Putamen (tissue), 1 donor: ENCODE measurements around the gene P2RX3.
"Not testable (repeated sequence)": the region's sequence is repeated elsewhere in the genome, so short reads cannot be mapped to it uniquely, and the experiment has no call there.

Experiments
- DNase-seq: peaks from one replicate; pipeline ENCODE4 v3.0.0-alpha.2; 2016; ENCODE audit warnings: low spot score

Gene P2RX3

DNA sequence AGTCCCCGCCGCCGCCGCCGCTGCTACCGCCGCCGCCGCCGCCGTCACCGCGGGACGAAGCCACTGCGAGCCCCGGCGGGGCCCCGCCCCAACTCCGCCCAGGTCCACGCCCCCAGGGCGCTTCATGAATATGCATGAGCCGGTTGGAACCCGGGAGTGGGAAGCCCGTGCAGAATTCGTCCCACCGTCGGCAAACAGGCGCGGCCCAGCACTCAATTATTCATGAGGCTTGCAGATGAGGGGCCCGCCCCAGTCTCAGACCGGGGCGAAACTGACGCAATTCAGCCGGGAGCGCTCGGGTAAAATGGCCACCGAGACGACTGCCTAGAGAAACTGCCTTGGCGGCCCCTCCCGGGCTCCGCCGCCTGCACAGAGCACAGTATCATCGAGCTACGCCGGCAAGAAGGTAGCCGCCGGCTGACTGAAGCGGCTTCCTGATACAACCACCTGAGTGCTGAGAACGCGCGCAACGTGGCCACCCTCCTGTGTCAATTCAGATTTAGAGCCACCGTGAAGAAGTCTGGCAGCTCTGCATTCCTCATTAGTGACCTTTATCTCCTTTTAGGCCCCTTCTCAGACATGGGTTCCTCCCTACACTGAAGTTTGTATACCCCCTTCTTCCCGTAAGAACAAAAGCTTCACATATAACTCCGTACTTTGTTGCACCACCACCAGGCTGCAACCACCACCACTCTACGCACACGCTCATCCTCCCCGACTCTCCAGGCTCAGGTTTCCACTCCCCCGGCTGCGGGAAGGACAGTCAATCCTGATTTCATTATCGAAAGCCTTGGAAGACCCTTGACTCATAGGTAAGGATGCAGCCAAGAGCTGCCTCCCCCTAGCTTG is 13.0 kb upstream of the P2RX3 start, which contains the start of gene TNKS1BP1:
TNKS1BP1 (minus strand) TSS at position 67 of the 849 bp plus-strand sequence. CDS start 3,067 bp downstream, outside the sequence.
- DNase-seq, result peak; percentile 95

DNA sequence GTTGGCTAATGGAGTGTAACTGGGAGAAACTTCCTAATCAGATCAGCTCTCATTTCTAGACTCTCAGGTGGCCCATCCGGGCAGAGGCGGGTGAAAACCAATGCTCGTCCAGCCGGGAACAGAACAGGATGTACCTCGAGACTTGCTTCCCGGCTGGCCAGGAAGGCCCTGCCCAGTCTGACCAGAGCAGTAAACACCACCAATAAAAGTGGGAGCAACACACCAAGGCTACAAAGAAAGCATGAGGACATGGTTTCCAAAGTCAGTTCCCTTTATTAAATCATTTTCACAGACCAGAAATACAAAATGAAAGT is 12.5 kb upstream of the P2RX3 start:
- DNase-seq, result no peak

DNA sequence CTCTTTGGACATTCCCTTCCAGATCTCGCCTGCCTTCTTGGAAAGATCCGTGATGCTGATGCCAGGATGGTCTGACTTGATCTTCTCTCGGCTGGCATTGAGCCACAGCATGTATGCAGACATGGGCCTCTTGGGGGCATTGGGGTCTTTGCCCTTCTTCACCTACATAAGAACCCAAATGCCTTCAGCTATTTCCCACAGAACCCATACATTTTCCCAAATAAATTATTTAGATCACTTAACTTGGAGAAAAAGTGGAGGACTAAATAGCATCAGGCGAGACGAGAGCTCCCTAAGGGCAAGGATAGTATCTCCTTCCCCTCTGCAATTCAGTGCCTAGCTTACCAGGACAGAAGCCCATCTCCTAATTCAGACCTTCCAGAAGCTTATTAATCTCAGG is 10.4 kb upstream of the P2RX3 start:
- DNase-seq, result no peak

DNA sequence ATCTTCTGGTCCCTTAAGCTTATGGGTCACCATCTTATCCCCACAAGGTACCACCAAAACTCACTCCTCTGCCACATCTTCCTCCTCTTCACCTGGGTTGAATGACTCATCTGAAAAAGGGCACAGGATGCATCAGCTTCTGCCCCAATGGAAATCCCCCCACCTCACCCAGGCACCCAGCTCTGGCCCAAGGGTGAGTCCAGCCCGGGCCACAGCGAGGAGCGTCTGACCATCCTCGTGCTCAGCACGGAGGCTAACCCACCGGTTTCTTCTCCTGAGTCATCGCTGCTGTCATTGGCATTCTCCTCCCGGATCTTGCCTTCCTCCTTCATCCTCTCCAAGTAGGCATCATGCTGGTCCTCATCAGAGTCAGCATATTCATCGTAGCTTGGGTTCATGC is 8.1 kb upstream of the P2RX3 start:
- no peak for DNase-seq

DNA sequence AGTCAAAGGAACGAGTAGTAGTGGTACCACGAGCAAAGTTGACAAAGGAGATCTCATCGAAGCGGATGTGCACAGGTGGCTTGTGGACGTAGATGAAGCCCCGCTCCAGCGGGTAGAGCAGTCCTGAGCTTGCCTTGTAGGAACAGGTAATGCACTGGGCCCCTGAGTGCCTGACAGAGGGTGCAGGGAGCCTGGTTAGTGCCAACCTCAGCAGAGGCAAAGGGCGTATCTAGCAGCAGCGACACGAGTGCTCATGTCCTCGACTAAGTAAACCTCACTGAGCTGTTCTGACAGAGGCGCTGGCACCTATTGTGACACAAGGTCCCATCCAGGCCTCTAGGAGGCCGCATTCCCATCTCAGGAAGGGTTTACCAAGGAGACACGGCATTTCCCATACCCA is 6.4 kb upstream of the P2RX3 start:
- no peak for DNase-seq

DNA sequence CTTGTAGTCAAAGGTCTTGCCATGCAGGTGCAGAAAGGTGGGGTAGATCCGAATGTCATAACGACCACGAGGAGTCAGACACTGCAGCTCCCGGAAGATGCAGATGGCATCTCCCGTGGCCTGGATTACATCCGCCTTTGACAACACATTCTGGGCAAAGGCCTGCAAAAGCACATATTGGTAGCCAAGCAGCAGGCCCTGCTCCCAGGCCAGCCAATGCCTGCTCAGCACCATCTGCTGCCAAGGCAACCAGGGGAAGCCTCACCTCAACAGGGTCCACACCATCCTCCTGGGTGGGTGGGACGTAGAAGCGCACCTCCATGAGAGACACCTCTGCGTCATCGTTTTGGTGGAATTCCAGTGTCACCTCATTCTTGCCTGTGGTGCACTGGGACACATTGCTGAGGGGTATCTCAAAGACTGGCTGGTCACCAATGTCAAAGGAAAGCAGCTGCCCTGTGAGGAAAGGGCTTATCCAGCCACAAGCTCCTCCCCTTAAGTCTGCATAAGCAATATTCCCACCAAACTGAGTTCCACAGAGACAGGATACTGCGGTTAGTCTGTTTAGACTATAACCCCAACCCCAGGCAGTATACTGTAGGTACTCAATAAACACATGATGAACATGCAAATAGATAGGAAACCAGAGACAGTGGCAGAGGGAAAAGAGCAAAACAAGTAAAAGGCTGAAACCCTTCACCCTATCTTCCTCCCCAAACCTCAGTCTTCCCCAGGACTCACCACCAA is 5.3 kb upstream of the P2RX3 start:
- DNase-seq, result no peak

DNA sequence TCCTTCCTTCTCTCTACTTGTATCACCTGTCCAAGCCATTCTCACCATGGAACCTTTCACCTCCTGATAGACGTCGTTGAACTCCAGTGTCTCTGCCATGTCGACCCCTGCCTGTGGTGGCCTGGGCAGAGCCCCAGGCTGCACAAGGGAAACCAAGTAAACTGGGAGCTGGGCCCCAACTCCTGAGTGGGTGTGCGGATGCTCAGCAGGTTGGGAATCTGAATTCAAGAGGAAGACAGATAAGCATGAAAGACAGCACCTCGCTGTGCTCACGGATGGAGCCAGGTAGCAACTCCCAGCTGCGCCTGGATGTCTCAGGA is 3.2 kb upstream of the P2RX3 start:
- DNase-seq, result no peak

DNA sequence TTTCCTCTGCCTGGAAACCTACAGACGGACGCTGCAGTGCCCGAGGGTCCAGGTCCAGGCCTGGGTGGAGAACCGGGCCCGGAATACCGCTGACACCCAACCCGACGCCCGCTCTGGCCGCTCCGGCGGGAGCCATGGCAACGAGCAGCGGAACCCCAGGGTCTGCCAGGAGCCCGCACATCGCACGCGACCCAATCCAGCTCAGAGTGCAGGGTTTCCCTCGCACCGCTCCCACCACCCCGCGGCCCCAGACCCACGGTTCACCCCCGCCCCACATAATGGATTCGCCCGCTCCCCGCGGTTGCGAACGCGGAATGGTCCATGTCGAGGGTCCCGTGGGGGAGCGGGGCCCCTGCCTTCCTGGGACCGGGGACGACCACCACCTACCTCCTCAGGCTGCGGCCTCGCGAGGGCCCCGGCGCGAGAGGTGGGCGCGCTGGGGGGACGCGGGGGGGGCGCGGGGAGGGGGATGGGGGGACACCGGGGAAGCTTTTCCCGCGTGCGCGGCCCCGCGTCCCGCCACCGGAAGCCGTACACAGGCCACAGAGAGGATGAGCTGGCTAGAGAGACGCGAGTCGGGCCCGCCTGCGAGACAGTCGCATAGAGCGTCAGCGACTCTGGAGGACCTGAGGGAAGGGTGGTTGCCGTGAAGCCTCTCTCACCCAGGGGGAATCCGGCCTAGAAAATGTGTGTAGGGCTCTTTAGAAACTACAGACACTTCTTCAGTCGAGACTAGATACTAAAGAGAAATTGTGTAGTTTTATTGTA is 2.6 kb upstream of the P2RX3 start, which contains the start of gene SSRP1:
SSRP1 (minus strand) TSS at position 550 of the 768 bp plus-strand sequence. CDS start 771 bp downstream, outside the sequence.
- peak; percentile 90 for DNase-seq

DNA sequence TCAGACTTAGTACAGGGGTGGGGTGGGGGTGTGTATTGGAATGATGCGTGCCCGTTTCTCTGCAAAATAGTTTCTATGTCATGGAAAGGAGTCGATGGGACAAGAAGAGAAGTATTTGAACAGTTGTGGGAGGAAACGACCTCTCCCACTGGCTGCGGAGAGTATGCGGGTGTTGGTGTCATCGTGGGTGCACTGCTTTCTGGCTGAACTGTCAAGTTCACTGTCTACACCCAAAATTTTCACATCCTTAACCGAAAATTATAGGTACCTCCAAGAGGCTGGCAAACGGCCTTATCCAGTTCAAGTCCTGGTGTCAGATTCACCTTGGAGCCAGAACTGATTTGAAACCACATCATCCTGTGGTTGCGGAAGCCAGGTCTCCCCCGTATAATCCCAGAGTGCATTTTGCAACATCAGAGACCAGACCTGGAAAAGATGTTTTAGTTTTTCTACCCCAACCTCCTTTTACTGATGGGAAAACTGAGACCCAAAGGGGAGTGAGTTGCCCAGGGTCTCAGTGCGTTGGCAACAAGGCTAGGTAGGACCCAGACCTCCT is 2.0 kb upstream of the P2RX3 start:
- no peak for DNase-seq

DNA sequence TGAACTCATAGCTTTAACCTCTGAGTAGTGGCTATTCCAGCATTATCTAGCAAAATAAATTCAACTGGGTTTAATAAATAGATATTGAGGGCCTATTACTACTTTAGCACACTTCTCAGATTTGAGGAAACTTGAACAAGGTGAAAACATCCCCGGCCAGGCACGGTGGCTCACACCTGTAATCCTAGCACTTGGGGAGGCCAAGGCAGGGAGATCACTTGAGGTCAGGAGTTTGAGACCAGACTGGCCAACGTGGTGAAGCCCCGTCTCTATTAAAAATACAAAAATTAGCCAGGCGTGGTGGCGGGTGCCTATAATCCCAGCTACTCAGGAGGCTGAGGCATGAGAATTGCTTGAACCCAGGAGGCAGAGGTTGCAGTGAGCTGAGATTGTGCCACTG is 1.3 kb upstream of the P2RX3 start:
- not testable (repeated sequence) for DNase-seq

DNA sequence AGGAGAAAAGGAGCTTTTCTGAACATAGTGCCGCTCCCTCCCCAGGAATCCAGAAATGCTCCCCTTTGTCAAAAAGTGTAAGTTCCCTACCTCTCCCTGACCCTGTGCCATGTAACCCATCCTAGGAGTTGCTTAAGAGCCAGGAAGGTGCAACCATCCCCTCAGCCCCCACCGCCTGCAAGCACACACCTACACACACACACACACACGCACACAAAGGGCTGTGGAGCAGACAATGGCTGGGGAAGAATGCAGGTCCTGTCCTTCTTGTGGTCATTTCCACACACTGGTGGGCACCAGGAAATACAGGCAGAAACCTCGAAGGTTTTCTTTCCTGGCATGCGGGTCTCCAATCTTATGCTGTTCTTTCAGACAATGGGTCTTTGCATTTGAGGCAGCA is 1.2 kb downstream of the P2RX3 start:
- no peak for DNase-seq

DNA sequence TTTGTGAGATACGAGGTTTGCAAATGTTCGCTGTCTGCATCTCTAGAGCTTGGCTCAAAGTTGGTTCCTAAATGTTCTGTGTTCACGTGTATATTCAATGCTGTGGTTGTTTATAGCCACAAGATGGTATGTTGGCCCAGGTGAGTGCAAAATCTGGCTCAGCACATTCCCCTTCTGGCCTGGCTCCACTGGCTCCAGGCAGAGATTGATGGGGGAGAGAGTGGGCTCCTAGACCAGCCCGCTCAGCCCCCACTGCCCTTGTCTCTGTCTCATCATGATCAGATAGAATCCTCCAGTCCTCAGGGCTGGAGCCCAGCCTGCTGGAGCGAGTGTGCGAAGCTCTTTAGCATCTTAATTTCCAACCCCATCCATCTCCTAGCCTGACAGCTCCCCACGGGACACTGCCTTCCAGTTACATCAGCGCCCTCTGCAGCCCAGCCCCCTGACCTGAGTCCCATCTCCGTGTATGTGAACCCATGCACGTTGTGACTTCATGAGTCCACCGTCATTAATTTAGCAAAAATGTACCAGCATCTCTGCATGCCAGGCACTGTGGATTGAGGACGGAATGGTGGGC is 2.0 kb downstream of the P2RX3 start:
- DNase-seq, result no peak

DNA sequence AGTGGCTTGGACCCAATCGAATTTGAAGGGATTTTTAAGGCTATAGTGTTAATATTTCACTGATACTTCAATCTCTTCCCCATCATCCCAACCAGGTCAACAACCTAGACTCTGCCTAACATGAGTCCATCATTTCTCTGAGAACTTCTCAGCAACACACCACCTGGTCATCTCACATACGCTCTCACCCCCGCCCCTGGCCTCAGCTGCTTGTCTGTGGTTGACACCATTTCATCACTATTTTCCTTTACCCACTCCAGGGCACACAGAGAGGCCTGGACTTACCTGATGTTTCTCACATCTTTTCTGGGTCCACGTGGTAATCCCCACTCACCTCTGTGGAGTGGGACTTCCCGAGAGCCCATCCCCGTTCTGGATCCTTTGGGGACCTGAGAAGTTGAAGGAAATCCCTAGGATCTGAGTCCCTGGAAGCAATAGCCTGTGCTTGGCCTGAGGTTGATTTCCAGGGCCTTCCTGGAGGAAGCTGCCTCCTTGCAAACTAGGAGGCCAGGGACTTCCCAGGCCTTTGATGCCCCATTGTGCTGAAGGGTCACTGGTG is 3.2 kb downstream of the P2RX3 start:
- DNase-seq, result no peak

DNA sequence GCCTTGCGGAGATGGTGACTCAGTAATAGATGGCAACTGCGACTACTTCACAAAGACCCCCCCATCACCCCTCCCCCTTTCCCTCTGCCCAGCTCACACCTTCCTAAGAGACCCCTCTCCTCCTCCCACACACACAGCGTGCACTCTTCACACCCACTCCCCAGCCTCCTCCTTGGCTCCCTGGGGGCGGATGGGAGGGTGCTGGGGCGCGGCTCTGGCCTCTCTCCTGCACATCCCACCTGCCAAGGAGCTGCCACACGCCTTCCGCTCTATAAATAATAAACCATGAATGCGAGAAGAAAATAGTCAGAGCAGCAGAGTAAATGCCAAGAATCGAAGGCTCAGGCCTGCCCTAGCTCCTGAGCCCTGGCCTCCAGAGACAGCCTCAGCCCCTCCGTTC is 4.5 kb downstream of the P2RX3 start:
- DNase-seq, result no peak

DNA sequence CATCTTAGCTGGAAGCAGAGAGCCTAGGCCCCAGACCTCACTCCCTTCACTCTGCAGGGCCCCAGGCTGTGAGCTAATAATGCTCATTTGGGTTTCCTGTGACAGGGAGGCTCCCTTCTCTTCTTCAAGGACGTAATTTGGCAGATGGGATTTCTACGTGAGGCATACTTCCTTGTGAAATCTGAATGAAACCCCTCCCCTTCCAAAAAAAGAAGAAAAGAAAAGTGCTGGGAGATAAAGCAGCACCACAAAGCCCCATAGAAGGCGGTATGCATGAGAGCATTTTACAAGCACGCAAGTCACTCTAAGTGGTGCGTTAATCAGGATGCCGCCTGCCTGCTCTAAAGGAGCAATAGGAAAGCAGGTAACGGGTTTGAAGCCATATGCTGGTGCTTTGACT is 5.7 kb downstream of the P2RX3 start:
- DNase-seq, result no peak

DNA sequence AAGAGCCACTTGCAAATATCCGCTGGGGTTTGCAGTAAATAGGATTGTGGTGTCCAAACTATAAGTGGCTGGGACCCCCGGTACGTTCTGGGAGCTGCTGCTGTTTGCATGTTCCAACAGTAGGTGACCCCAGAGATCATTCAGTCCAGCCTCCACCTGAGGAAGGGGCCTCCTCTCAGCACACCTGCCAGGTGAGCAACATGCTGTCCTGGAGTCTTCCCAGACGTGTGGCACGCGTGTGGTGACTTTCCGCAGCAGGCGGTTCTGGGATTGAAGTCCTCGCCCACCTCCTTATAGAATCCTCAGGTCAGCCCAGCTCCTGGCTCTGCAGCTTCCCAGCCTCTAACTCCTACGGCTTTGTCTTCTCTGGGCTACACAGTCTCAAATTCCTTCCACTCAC is 6.7 kb downstream of the P2RX3 start:
- no peak for DNase-seq

DNA sequence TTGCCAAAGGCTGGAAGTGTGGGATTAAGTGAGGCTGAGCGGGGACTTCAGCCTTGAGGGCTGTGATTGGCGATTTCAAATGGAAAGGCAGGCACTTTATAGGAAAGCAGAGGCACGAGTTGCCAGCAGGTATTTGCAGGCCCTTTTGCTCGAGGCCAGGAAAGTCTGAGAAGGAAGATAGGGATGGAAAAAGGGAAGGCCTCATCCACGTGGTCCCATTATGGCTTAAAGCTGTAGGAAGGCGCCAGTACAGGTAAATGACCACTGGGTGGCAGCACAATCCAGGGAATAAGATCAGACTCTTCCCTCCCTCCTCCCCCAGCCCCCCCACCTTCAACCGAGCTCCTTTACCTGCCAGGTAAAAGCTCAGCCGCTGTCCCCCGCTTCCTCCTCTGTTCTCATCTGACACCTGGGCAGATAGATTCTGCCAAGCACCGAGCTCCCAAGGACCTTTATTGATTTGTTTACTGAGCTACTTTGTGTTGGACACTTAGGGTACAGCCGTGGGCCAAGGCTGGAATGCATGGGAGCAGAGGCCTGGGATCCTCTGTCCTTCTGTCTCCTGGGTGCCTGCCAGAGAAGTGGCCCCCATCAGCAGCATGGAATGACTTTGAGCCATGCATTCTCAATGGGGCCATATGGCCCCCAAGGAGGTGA is 7.5 kb downstream of the P2RX3 start:
- DNase-seq, result peak; percentile 68

DNA sequence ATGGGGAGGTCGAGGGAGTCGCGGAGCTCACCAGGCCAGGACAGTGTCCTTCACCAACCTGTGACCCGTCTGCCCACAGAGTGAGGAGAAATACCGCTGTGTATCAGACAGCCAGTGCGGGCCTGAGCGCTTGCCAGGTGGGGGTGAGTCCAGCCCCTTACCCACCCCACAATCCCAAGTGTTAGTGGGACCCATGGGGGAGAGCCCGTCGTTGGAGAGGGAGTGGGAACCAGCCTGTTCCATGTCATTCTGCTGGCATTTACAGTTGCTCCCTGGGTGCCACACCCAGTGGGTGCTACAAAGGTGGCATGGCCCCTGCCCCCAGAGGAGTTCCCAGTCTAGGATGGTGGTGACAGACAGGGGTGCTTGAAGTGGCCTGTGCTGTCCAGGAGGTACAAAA is 9.2 kb downstream of the P2RX3 start:
- DNase-seq, result no peak

DNA sequence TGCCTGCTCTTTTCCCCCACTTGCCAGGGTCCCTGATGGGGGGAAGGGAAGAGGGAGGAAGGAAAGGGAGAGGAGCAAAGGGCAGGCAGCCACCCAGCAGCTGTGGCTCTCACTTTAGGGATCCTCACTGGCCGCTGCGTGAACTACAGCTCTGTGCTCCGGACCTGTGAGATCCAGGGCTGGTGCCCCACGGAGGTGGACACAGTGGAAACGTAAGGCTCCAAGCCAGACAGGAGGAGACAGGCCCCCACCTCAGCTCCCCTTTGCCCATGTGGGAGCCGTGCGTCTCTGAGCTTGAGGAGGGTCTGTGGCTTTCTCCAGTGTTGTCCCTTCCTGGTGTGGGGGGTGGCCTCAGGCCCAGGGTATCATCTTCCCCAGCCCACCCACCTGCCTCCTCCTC is 9.9 kb downstream of the P2RX3 start:
- DNase-seq, result no peak

DNA sequence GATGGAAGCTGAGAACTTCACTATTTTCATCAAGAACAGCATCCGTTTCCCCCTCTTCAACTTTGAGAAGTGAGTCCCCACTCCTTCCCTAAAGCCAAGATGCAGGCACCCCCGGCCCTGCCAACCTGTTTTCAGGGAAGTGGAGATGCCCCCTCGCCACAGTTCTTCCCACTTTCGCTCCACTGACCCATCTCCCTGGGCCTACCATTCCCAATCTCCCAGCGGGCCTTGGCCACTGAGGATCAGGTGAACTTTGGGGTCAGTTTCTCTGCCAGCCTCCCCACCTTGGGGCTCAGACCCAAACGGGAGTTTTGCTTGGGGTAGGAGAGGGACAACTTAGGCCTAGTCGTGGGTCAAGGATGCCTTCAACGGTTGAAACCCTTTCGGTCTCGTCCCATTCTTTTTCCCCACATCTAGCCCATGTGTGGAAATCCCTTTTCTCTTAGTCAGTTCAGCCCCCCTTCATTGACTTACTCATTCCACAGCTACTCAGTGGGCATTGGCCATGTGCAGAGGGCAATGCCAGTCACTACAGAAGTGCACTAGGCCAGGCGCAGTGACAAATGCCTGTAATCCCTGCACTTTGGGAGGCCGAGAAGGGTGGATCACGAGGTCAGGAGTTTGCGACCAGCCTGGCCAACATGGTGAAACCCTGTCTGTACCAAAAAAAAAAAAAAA is 10.6 kb downstream of the P2RX3 start:
- DNase-seq, result no peak
